Mesothelial cell of epicardium (in vitro differentiated cells): ENCODE data around the gene TRHDE. TPM values are rescaled to one million over a fixed set of nuclear protein-coding genes. Genes with fewer than 3 reads are reported as not detected.

Source experiments
- DNase-seq, 2 experiments: peaks; one replicate each; pipeline ENCODE4 v3.0.0; 2021; ENCODE audit warnings: low spot score in 2 of 2; ENCODE audit not compliant: unreplicated experiment in 2 of 2
- H3K27ac Mint-ChIP-seq: 2 replicates; pipeline ENCODE4 v1.8.0; 2021; ENCODE audit warnings: mixed read lengths
- H3K27me3 Mint-ChIP-seq: 2 replicates; pipeline ENCODE4 v1.8.0; 2021; ENCODE audit warnings: low read depth, mixed read lengths
- H3K36me3 Mint-ChIP-seq: 2 replicates; pipeline ENCODE4 v1.8.0; 2021; ENCODE audit warnings: mixed read lengths
- H3K4me1 Mint-ChIP-seq: 2 replicates; pipeline ENCODE4 v1.8.0; 2021; ENCODE audit warnings: mixed read lengths
- H3K4me3 Mint-ChIP-seq: 2 replicates; pipeline ENCODE4 v1.8.0; 2021; ENCODE audit warnings: mild to moderate bottlenecking, moderate library complexity, mixed read lengths
- H3K9me3 Mint-ChIP-seq: 2 replicates; pipeline ENCODE4 v1.8.0; 2021; ENCODE audit warnings: mixed read lengths
- total RNA-seq: library from RNA; stranded (reverse); gene quantifications from 3 replicates; pipeline ENCODE4 v1.2.1, GENCODE V29; 2021
- TF ChIP-seq, protein P1 (sequence below): fragments of 200-600 bp; sonication (generic); IDR thresholded peaks from one replicate; pipeline ENCODE4 v1.5.0; 2021; ENCODE audit warnings: antibody characterized with exemption; ENCODE audit not compliant: unreplicated experiment

The TRHDE gene
- total RNA-seq, 1 donor from 2014 or later, result 1.0 TPM

DNA sequence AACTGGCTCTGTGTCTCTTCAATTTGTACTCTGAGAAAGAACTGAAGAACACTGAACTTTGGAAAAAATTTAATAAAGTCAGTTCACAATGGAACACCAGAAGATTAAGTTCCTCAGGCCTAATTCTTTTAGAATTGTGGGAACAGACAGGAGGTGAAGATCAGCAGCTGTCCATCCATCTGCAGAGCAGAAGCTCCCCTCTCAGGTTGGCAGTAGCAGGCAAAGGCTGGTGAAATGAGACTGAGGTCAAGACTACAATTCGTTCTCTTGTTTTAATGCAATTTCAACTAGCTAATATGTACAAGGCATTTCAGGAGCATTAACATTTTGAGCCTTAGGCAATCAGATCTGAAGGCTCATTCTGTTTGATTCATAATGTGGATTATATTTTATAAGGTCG is 10.3 kb upstream of the TRHDE start:
- TF ChIP-seq, protein P1, sequence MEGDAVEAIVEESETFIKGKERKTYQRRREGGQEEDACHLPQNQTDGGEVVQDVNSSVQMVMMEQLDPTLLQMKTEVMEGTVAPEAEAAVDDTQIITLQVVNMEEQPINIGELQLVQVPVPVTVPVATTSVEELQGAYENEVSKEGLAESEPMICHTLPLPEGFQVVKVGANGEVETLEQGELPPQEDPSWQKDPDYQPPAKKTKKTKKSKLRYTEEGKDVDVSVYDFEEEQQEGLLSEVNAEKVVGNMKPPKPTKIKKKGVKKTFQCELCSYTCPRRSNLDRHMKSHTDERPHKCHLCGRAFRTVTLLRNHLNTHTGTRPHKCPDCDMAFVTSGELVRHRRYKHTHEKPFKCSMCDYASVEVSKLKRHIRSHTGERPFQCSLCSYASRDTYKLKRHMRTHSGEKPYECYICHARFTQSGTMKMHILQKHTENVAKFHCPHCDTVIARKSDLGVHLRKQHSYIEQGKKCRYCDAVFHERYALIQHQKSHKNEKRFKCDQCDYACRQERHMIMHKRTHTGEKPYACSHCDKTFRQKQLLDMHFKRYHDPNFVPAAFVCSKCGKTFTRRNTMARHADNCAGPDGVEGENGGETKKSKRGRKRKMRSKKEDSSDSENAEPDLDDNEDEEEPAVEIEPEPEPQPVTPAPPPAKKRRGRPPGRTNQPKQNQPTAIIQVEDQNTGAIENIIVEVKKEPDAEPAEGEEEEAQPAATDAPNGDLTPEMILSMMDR, result no peak
- H3K27ac Mint-ChIP-seq, result no peak overlapping the region
- H3K36me3 Mint-ChIP-seq, result no peaks in the 10 kb centered on the region
- H3K4me3 Mint-ChIP-seq, result no peak overlapping the region
- no peak for DNase-seq
- peaks cover 36% of the 10 kb centered on the region for H3K27me3 Mint-ChIP-seq
- H3K4me1 Mint-ChIP-seq, result no peaks in the 10 kb centered on the region
- no peaks in the 10 kb centered on the region for H3K9me3 Mint-ChIP-seq

DNA sequence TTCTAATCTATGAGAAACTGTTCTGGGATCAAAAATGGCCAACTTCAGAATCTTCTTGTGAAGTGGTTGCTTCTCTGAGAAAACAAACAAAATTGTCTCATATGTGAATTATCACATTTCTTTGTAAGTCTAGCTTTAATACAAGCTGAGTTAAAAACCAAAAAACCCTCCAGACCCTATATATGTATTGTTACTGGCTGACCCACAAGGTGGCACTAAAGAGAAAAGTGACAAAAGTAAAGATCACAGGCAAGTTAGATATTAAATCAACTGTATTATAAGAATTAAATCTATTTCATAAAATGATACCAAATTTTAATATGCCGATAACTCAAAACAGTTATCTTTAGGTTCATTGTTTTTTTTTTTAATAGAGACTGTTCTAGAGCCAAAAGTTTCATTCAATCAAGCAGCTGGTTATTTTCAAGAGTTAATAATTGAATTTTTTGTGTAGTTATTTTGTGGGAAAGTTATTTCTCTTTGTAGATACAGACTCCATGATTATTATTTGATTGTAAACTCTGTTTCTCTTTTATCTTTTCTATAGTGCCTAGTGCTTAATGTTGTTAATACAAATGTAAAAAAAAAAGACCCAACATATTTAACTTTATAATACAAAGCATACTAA is 7.5 kb upstream of the TRHDE start:
- H3K27me3 Mint-ChIP-seq, result peaks cover 38% of the 10 kb centered on the region
- H3K9me3 Mint-ChIP-seq, result no peaks in the 10 kb centered on the region
- H3K4me1 Mint-ChIP-seq, result no peaks in the 10 kb centered on the region
- no peak overlapping the region for H3K4me3 Mint-ChIP-seq
- no peak overlapping the region for H3K27ac Mint-ChIP-seq
- H3K36me3 Mint-ChIP-seq, result no peaks in the 10 kb centered on the region
- no peak for DNase-seq
- TF ChIP-seq, protein P1, result peak; percentile 37

GRCh38 chr12:72267974-72268373 is 4.2 kb upstream of the TRHDE start:
- Mint-ChIP-seq H3K27me3 (peaks cover 58% of the 10 kb centered on the region), H3K9me3 (no peaks in the 10 kb centered on the region), H3K4me3 (no peak overlapping the region), H3K27ac (no peak overlapping the region), H3K36me3 (no peaks in the 10 kb centered on the region), H3K4me1 (peaks cover 8% of the 10 kb centered on the region)
- TF ChIP-seq, protein P1, result no peak
- no peak for DNase-seq

GRCh38 chr12:72268386-72268785 is 3.8 kb upstream of the TRHDE start:
- DNase-seq, result no peak
- Mint-ChIP-seq H3K27ac (no peak overlapping the region), H3K9me3 (no peaks in the 10 kb centered on the region), H3K4me3 (no peak overlapping the region), H3K27me3 (peaks cover 58% of the 10 kb centered on the region), H3K4me1 (peaks cover 11% of the 10 kb centered on the region), H3K36me3 (no peaks in the 10 kb centered on the region)
- TF ChIP-seq, protein P1, result no peak

- Mint-ChIP-seq H3K27me3 (peaks cover 68% of the 10 kb centered on the region), H3K4me3 (no peak overlapping the region), H3K27ac (no peak overlapping the region), H3K36me3 (no peaks in the 10 kb centered on the region), H3K4me1 (peaks cover 13% of the 10 kb centered on the region), H3K9me3 (no peaks in the 10 kb centered on the region)
- TF ChIP-seq, protein P1, result no peak
- DNase-seq, result no peak
These were observed 2.7 kb upstream of the TRHDE start for GRCh38 chr12:72269491-72269890.

GRCh38 chr12:72270246-72270645 is 1.9 kb upstream of the TRHDE start:
- H3K4me3 Mint-ChIP-seq, result no peak overlapping the region
- DNase-seq, result no peak
- peaks cover 13% of the 10 kb centered on the region for H3K4me1 Mint-ChIP-seq
- H3K36me3 Mint-ChIP-seq, result no peaks in the 10 kb centered on the region
- TF ChIP-seq, protein P1, result no peak
- H3K9me3 Mint-ChIP-seq, result no peaks in the 10 kb centered on the region
- H3K27me3 Mint-ChIP-seq, result peaks cover 76% of the 10 kb centered on the region
- no peak overlapping the region for H3K27ac Mint-ChIP-seq
